ENCODE measurements around the gene SULT4A1. TPM values are rescaled to one million over a fixed set of nuclear protein-coding genes. Genes with fewer than 3 reads are reported as not detected.

SULT4A1 gene
- total and polyA plus RNA-seq, 9 of the 15 experiments (the other 6 are each of a cell fraction or from before 2014, with no cell fraction given): 0.03 to 0.20 (median 0.09) TPM; not detected in 3

GRCh38 chr22:43909708-43910107 lies 47.4 kb upstream of the SULT4A1 start:
- H3K4me2 ChIP-seq (ENCODE audit: insufficient read depth, low read length): no peak overlapping the region
- FAIRE-seq (no peak), ATAC-seq (no peak), DNase-seq (ENCODE audit: extremely low read depth in 1 of 4, low spot score in 3 of 4) (no peak)
- no peak overlapping the region for H3K27ac ChIP-seq (ENCODE audit: extremely low read depth, low read depth, low read length)
- H3K9me3 ChIP-seq (replicated peaks; ENCODE audit: control insufficient read depth, insufficient read depth, low read depth, low read length): no peaks in the 10 kb centered on the region
- POLR2A ChIA-PET: no interaction called here
- H3K79me2 ChIP-seq (ENCODE audit: control insufficient read depth, insufficient read depth, low read length): no peaks in the 10 kb centered on the region
- H3K9me1 ChIP-seq (ENCODE audit: control insufficient read depth, insufficient read depth, low read length): no peaks in the 10 kb centered on the region
- BruUV-seq (replicated peaks): no TSS peak
- in situ Hi-C loops (cut with MboI): no loop called here
- TF ChIP-seq SMARCA4 (IDR thresholded peaks at IDR 0.05) (no peak), ZFP36 (IDR thresholded peaks at IDR 0.05; ENCODE audit: low read depth, low read length, partially characterized antibody) (no peak), EP400 (IDR thresholded peaks at IDR 0.05) (no peak), ZNF384 (IDR thresholded peaks at IDR 0.05; ENCODE audit: low read depth, low read length) (no peak), ZNF354B (CRISPR knock-in tag; IDR thresholded peaks at IDR 0.05) (no peak), HINFP (tag; conservative IDR thresholded peaks at IDR 0.05; ENCODE audit: low read depth) (no peak), IRF2 (CRISPR knock-in tag; IDR thresholded peaks at IDR 0.05) (no peak)
- no peaks in the 10 kb centered on the region; a peak in 1 of 5 replicates for H3K4me1 ChIP-seq (replicated peaks in 1 of 2; ENCODE audit: control insufficient read depth in 2 of 2, insufficient read depth in 2 of 2, low read length in 2 of 2)
- no peak overlapping the region for H3K9ac ChIP-seq (ENCODE audit: insufficient read depth in 1 of 2, low read depth in 2 of 2, low read length in 2 of 2)
- no peak overlapping the region for H3K4me3 ChIP-seq
- CTCF ChIA-PET (ENCODE audit: low intra/inter-chr PET ratio): no interaction called here
- H3K27me3 ChIP-seq (ENCODE audit: control insufficient read depth in 2 of 2, insufficient read depth in 2 of 2, low read length in 2 of 2): peaks cover 0 to 9% of the 10 kb centered on the region in 2 experiments; a peak in 1 of 5 replicates
- H4K20me1 ChIP-seq (replicated peaks; ENCODE audit: control insufficient read depth, insufficient read depth, low read length): no peaks in the 10 kb centered on the region
- no peak overlapping the region for H2AFZ ChIP-seq (ENCODE audit: low read depth, low read length)
- H3K36me3 ChIP-seq (ENCODE audit: control insufficient read depth, insufficient read depth, low read length): no peaks in the 10 kb centered on the region
- WGBS (ENCODE audit: insufficient coverage, low coverage, missing lambda C conversion rate): no CpG with 5 or more reads among the region's 1 CpG
- intact Hi-C loops (cut with micrococcal nuclease): no loop called here
